GM12892 (cell line): Measurements from ENCODE around the gene AQP12A.

ENCODE experiments used
- POLR2A ChIP-seq: IDR thresholded peaks from 2 replicates; pipeline ENCODE4 v1.6.1; 2011; ENCODE audit warnings: low read depth, low read length, control low read depth
- POLR2AphosphoS5 ChIP-seq: IDR thresholded peaks from 2 replicates; pipeline ENCODE4 v1.6.1; 2011; ENCODE audit warnings: low read depth, low read length, control low read depth
- TAF1 ChIP-seq: IDR thresholded peaks from 2 replicates; pipeline ENCODE4 v1.6.1; 2011; ENCODE audit warnings: low read depth, mild to moderate bottlenecking, control low read depth, low read length, borderline replicate concordance

- TF ChIP-seq POLR2A (no peak), POLR2AphosphoS5 (no peak), TAF1 (no peak)
These were observed 21.3 kb upstream of the AQP12A start for GRCh38 chr2:240670402-240670801.
